ENCODE measurements around the gene TUBB. TPM values are rescaled to one million over a fixed set of nuclear protein-coding genes. Genes with fewer than 3 reads are reported as not detected.

Gene TUBB
- total and polyA plus RNA-seq, 9 donors, result 242 to 772 (median 630) TPM

GRCh38 chr6:30742316-30743098 is 22.4 kb downstream of the TUBB start, which contains the start of gene FLOT1:
Gene FLOT1, minus strand, starts transcription at chr6:30742687. Its CDS starts 498 bp downstream, at chr6:30742189.
- Histone ChIP-seq H3K4me1 (ENCODE audit: insufficient read depth) (peaks cover 9% of the 10 kb centered on the region), H3K9me3 (no peaks in the 10 kb centered on the region), H3K4me3 (peak within 1 kb of the TSS; percentile 60), H3K36me3 (no peaks in the 10 kb centered on the region), H3K27me3 (no peaks in the 10 kb centered on the region), H3K27ac (peak within 1 kb of the TSS; percentile 72 to 89)
- intact Hi-C loops (cut with DNase I), result loop anchor here (5.0 to 10.0 kb wide), 7 partner anchors 35 to 332 kb away; partner anchors contain the start of gene DDR1 (in 3 of the 4)
- DNase-seq, result peak; percentile 92 to 94 (median 94)
- TF ChIP-seq POLR2A (IDR thresholded peaks at IDR 0.05), result peak; percentile 55
- TF ChIP-seq CTCF (IDR thresholded peaks at IDR 0.05), result no peak
- TF ChIP-seq EP300 (IDR thresholded peaks at IDR 0.05), result no peak
- WGBS, 3 donors, result 0 to 1% (median 0%) methylated on average over 30 to 66 of the region's 66 CpGs

- intact Hi-C loops (cut with DNase I), result loop anchor here (5.0 to 10.0 kb wide), 7 partner anchors 34 to 331 kb away; partner anchors contain the start of gene DDR1 (in 3 of the 4)
- 4 to 7% (median 6%) methylated on average over 54 to 55 of the region's 55 CpGs for WGBS, 3 donors
- DNase-seq, result peak in 4 of 5 donors; percentile 37 to 50 (median 42)
Observed at GRCh38 chr6:30743099-30744053, 23.2 kb downstream of the TUBB start.

GRCh38 chr6:30744054-30744805 is 24.1 kb downstream of the TUBB start, which contains the start of gene IER3:
Gene IER3, minus strand, starts transcription at chr6:30744547. Its CDS starts 29 bp downstream, at chr6:30744518.
- WGBS, 3 donors, result 1 to 2% (median 1%) methylated on average over 35 to 54 of the region's 54 CpGs
- H3K4me1 ChIP-seq (ENCODE audit: insufficient read depth), result peaks cover 13% of the 10 kb centered on the region
- intact Hi-C loops (cut with DNase I), result loop anchor here (5.0 to 10.0 kb wide), 7 partner anchors 33 to 331 kb away; partner anchors contain the start of gene DDR1 (in 3 of the 4)

More at GRCh38 chr6:30743099-30744053, 23.2 kb downstream of the TUBB start:
- TF ChIP-seq POLR2A (IDR thresholded peaks at IDR 0.05) (no peak), EP300 (IDR thresholded peaks at IDR 0.05) (no peak), CTCF (IDR thresholded peaks at IDR 0.05) (no peak)
- no peaks in the 10 kb centered on the region for H3K27me3 ChIP-seq
- H3K36me3 ChIP-seq, result no peaks in the 10 kb centered on the region
- H3K9me3 ChIP-seq, result no peaks in the 10 kb centered on the region
- H3K4me1 ChIP-seq (ENCODE audit: insufficient read depth), result peaks cover 9% of the 10 kb centered on the region
- peak overlapping the region; percentile 60 for H3K4me3 ChIP-seq
- H3K27ac ChIP-seq, result peak overlapping the region; percentile 72 to 89

More at GRCh38 chr6:30744054-30744805, 24.1 kb downstream of the TUBB start, which contains the start of gene IER3:
- Histone ChIP-seq H3K36me3 (no peaks in the 10 kb centered on the region), H3K27ac (peak within 1 kb of the TSS; percentile 72 to 89), H3K27me3 (no peaks in the 10 kb centered on the region), H3K4me3 (peak within 1 kb of the TSS; percentile 60), H3K9me3 (no peaks in the 10 kb centered on the region)
- peak; percentile 81 to 86 (median 82) for DNase-seq
- peak; percentile 35 for TF ChIP-seq POLR2A (IDR thresholded peaks at IDR 0.05)
- no peak for TF ChIP-seq EP300 (IDR thresholded peaks at IDR 0.05)
- TF ChIP-seq CTCF (IDR thresholded peaks at IDR 0.05), result peak; percentile 64 to 84 (median 71)
